ENCODE results near the gene CRYL1.

Gene CRYL1

GRCh38 chr13:20526664-20527063, 1.0 kb upstream of the CRYL1 start:
- DNase-seq = no peak

- DNase-seq = no peak
Measured at GRCh38 chr13:20525144-20525600, 485 bp downstream of the CRYL1 start.

GRCh38 chr13:20521364-20522115, 4.1 kb downstream of the CRYL1 start:
- DNase-seq = no peak

GRCh38 chr13:20519875-20520274, 5.8 kb downstream of the CRYL1 start:
- DNase-seq = no peak

GRCh38 chr13:20518660-20519100, 7.0 kb downstream of the CRYL1 start:
- no peak for DNase-seq

GRCh38 chr13:20514866-20515265, 10.8 kb downstream of the CRYL1 start:
- no peak for DNase-seq

- DNase-seq = no peak
Measured at GRCh38 chr13:20513466-20513995, 12.1 kb downstream of the CRYL1 start.

- no peak for DNase-seq
Measured at GRCh38 chr13:20512042-20512683, 13.5 kb downstream of the CRYL1 start.

- DNase-seq = no peak
Measured at GRCh38 chr13:20506696-20507095, 19.0 kb downstream of the CRYL1 start.

- no peak for DNase-seq
Measured at GRCh38 chr13:20505405-20506366, 20.0 kb downstream of the CRYL1 start.

- DNase-seq = no peak
Measured at GRCh38 chr13:20503088-20504083, 22.3 kb downstream of the CRYL1 start.

- DNase-seq = no peak
Measured at GRCh38 chr13:20501592-20501991, 24.1 kb downstream of the CRYL1 start.

- DNase-seq = no peak
Measured at GRCh38 chr13:20501120-20501519, 24.5 kb downstream of the CRYL1 start.

- no peak for DNase-seq
Measured at GRCh38 chr13:20499986-20500385, 25.7 kb downstream of the CRYL1 start.

- DNase-seq = no peak
Measured at GRCh38 chr13:20498659-20499058, 27.0 kb downstream of the CRYL1 start.

GRCh38 chr13:20498129-20498528, 27.5 kb downstream of the CRYL1 start:
- no peak for DNase-seq

- DNase-seq = no peak
Measured at GRCh38 chr13:20497006-20497775, 28.5 kb downstream of the CRYL1 start.

- peak; percentile 38 for DNase-seq
Measured at GRCh38 chr13:20495087-20496023, 30.3 kb downstream of the CRYL1 start.

- no peak for DNase-seq
Measured at GRCh38 chr13:20494656-20495055, 31.0 kb downstream of the CRYL1 start.

- DNase-seq = no peak
Measured at GRCh38 chr13:20492641-20493040, 33.0 kb downstream of the CRYL1 start.

Data from NCI-H2029 treated with DMSO at 0.1 percent for 48 hours (cell line).